ENCODE data around the gene ERF.

ERF gene

DNA sequence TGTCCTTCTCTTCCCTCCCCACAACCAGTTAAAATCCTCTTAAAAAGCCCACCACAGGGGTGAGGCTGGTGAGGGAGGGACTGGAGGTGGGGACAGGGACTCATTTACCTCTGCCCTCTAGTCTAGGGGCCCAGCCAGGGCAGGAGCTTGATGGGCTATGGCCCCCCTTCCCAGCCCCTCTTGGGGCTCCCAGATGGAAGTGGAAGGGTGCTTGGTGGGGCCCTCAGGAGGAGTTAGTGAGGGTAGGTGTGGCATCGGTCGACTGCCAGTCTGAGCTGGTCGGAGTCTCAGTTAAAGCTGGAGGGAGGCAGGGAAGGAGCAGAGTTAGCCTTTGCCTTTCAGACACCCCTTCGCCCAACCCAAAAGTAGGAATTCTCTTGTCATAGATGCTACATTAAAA is 24.4 kb downstream of the ERF start:
- no peak for DNase-seq (ENCODE audit: low spot score)
- no peak for TF ChIP-seq CTCF (IDR thresholded peaks at IDR 0.05; ENCODE audit: extremely low read depth, missing control alignments)

DNA sequence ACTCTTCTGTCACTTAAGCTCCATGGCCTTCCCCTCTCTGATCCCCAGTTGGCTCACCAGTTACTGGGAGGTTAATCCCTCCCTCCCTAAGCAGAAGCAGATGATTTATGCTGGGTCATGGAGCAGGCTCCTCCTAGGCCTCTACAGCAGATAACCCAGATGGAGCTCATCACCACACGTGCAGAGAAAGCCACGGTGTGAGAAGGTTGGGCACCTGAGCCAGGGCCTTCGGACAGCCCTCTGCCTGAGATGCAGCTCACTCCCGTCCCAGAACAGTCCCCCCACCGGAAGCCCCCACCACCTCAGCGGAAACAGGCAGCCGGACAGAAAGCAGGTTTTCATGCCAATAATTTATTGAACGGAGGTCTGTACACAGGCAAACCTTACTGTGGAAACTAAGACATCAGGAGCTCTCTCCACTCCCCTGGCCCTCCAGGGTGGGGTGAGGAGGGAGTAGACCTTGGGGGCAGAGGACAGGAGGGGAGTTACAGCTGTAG is 25.0 kb downstream of the ERF start:
- TF ChIP-seq CTCF (IDR thresholded peaks at IDR 0.05; ENCODE audit: extremely low read depth, missing control alignments), result no peak
- DNase-seq (ENCODE audit: low spot score), result no peak

- DNase-seq (ENCODE audit: low spot score), result no peak
- TF ChIP-seq CTCF (IDR thresholded peaks at IDR 0.05; ENCODE audit: extremely low read depth, missing control alignments), result no peak
Observed at GRCh38 chr19:42229301-42229854, 25.6 kb downstream of the ERF start.

DNA sequence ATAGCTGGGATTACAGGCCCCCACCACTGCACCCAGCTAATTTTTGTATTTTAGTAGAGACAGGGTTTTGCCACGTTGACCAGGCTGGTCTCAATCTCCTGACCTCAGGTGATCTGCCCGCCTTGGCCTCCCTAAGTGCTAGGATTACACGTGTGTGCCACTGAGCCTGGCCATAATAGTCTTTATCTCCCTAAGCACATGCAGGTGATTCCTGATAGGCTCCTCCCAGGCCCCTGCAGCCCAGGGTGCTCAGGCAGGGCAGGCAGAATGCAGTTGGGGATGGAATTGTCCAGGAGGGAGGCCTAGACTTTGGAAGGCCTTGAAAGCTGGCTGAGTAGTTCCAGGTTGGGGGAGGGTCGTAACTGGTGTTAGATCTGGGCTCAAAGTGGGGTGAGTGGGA is 26.3 kb downstream of the ERF start:
- TF ChIP-seq CTCF (IDR thresholded peaks at IDR 0.05; ENCODE audit: extremely low read depth, missing control alignments), result no peak
- DNase-seq (ENCODE audit: low spot score), result no peak

DNA sequence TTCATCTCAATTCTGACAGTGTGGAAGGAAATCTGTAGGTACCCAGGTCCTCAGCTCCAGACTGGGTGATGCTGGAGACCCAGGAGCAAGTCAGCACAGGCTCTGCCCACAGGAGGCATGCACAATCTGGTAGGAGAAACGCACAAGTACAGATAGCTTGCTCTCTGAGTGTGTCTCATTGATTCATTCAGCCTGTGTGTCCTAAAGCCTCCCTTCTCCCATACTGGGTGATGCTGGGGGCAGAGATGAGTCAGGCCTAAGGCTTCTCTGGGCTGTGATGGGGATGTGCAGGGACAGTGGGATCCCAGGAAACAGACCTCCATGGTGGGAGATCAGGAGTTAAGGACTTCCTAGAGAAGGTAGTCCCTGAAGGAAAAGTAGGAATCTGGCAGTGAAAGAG is 28.0 kb downstream of the ERF start:
- DNase-seq (ENCODE audit: low spot score), result no peak
- TF ChIP-seq CTCF (IDR thresholded peaks at IDR 0.05; ENCODE audit: extremely low read depth, missing control alignments), result no peak

DNA sequence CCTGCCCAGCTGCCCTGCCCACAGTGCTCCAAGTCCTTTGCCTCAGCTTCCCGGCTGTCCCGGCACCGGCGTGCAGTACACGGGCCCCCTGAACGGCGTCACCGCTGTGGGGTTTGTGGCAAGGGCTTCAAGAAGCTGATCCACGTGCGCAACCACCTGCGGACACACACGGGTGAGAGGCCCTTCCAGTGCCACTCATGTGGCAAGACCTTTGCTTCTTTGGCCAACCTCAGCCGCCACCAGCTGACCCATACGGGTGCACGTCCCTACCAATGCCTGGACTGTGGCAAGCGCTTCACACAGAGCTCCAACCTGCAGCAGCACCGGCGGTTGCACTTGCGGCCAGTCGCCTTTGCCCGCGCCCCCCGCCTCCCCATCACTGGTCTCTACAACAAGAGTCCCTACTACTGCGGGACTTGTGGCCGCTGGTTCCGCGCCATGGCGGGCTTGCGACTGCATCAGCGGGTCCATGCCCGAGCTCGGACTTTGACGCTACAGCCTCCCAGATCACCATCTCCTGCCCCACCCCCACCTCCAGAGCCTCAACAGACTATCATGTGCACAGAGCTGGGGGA is 29.1 kb downstream of the ERF start:
- no peak for DNase-seq (ENCODE audit: low spot score)
- no peak for TF ChIP-seq CTCF (IDR thresholded peaks at IDR 0.05; ENCODE audit: extremely low read depth, missing control alignments)

DNA sequence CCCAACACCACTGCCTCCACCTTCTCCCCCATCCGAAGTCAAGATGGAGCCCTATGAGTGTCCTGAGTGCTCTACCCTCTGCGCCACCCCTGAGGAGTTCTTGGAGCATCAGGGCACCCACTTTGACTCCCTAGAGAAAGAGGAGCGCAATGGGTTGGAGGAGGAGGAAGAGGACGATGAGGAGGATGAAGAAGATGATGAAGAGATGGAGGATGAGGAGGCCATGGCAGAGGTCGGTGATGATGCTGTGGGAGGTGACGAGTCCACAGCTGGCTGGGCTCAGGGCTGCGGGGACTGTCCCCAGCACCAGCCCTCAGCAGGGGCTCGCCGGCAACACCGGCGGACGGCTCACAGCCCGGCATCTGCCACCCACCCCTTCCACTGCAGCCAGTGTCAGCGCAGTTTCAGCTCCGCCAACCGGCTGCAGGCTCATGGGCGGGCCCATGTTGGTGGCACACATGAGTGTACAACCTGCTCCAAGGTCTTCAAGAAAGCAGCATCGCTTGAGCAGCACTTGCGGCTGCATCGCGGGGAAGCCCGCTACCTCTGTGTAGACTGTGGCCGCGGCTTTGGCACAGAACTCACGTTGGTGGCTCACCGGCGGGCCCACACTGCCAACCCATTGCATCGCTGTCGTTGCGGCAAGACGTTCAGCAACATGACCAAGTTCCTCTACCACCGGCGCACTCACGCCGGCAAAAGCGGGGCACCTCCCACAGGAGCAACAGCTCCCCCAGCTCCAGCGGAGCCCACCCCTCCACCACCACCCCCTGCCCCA is 29.8 kb downstream of the ERF start:
- TF ChIP-seq CTCF (IDR thresholded peaks at IDR 0.05; ENCODE audit: extremely low read depth, missing control alignments), result no peak

More for the DNA sequence above, 29.8 kb downstream of the ERF start:
- no peak for DNase-seq (ENCODE audit: low spot score)

Measured in GM20000 (cell line).